Ovary (tissue), 9 donors: ENCODE data around the gene KIF5A. TPM values are rescaled to one million over a fixed set of nuclear protein-coding genes. Genes with fewer than 3 reads are reported as not detected.

Experiments
- DNase-seq, 5 donors: peaks; one replicate each; pipeline ENCODE4 v3.0.0-alpha.2; 2019 to 2020
- H3K27ac ChIP-seq, 2 donors: fragments of 200-600 bp; one replicate each; pipeline versions ENCODE4 v1.5.1 to v1.8.0; 2019 to 2022
- H3K27me3 ChIP-seq: fragments of 200-600 bp; one replicate; pipeline ENCODE4 v1.8.0; 2022
- H3K36me3 ChIP-seq: fragments of 200-600 bp; sonication (generic); one replicate; pipeline ENCODE4 v1.5.1; 2019
- H3K4me1 ChIP-seq: one replicate; pipeline ENCODE4 v1.8.1; 2013; ENCODE audit warnings: mild to moderate bottlenecking, moderate library complexity; ENCODE audit not compliant: insufficient read depth
- H3K4me3 ChIP-seq: fragments of 200-600 bp; sonication (generic); one replicate; pipeline ENCODE4 v1.5.1; 2017
- H3K9me3 ChIP-seq, 2 donors: fragments of 200-600 bp in 1 of 2; sonication (generic) in 1 of 2; one replicate each; pipeline versions ENCODE4 v1.5.1 to v1.8.1; 2013 to 2019; ENCODE audit warnings: mild to moderate bottlenecking in 1 of 2, moderate library complexity in 1 of 2
- CTCF ChIP-seq, 3 donors: fragments of 450-650 bp in 2 of 3; fragments of 200-600 bp in 1 of 3; IDR thresholded peaks; one replicate each; pipeline versions ENCODE4 v1.5.1 to v1.8.0; 2016 to 2022; ENCODE audit warnings: antibody characterized with exemption in 3 of 3, mild to moderate bottlenecking in 1 of 3
- EP300 ChIP-seq: sonication (generic); formaldehyde crosslinking; IDR thresholded peaks from one replicate; pipeline ENCODE4 v1.6.1; 2017; ENCODE audit warnings: antibody characterized with exemption
- POLR2A ChIP-seq: fragments of 450-650 bp; IDR thresholded peaks from one replicate; pipeline ENCODE4 v1.6.1; 2017; ENCODE audit warnings: antibody characterized with exemption, mild to moderate bottlenecking, moderate library complexity
- WGBS, 3 donors: extraction: QIAGEN DNeasy Blood & Tissue Kit in 1 of 3; methylation state at CpG; one replicate each; pipeline versions ENCODE4 v1.1.5 to v1.1.7; 2013 to 2017; 5-methylcytosine and 5-hydroxymethylcytosine counted together
- intact Hi-C, 4 donors: fragments of 100-400 bp; cut with DNase I; formaldehyde crosslinking; loops; one replicate each; pipeline versions ENCODE4 v1.11.0 to v1.15.1; 2022 to 2023
- polyA plus RNA-seq, 2 donors: library from polyadenylated mRNA; stranded (reverse); fragments of 200-250 nt in 1 of 2; fragments of 350-450 nt in 1 of 2; fragmentation: Illumina TruSeq in 1 of 2; extraction: RNeasy Lipid Tissue Mini Kit (QIAGEN cat#74804) in 1 of 2; gene quantifications; one replicate each; pipeline ENCODE4 v1.2.3, GENCODE V29; 2013 to 2014
- total RNA-seq, 7 donors: library from RNA; depleted of rRNA in 2 of 7; stranded (reverse); fragments of >200 nt in 2 of 7; fragmentation: NEBNext Ultra II Directional in 3 of 7; extraction: Animal tissue kit (Norgen Biotek cat#: 25700) in 3 of 7; gene quantifications; one replicate each; pipeline versions ENCODE4 v1.1.0 to v1.2.4, GENCODE V29; 2016 to 2023
- donor health status: DM: no; HTN: no; CAD: no; lungs with moderate emphysema.
- donor health status: DM: no; HTN: no; CAD: no.
- donor health status: Bipolar disorder and iron deficiency.
- donor health status: DM: yes; HTN: yes; CAD: no.
- donor health status: DM: no; HTN: no; CAD: no.
- donor health status: DM: yes; HTN: yes; CAD: no.

The KIF5A gene
- total and polyA plus RNA-seq, 9 donors, result 0.08 to 0.48 (median 0.30) TPM; not detected in 1

DNA sequence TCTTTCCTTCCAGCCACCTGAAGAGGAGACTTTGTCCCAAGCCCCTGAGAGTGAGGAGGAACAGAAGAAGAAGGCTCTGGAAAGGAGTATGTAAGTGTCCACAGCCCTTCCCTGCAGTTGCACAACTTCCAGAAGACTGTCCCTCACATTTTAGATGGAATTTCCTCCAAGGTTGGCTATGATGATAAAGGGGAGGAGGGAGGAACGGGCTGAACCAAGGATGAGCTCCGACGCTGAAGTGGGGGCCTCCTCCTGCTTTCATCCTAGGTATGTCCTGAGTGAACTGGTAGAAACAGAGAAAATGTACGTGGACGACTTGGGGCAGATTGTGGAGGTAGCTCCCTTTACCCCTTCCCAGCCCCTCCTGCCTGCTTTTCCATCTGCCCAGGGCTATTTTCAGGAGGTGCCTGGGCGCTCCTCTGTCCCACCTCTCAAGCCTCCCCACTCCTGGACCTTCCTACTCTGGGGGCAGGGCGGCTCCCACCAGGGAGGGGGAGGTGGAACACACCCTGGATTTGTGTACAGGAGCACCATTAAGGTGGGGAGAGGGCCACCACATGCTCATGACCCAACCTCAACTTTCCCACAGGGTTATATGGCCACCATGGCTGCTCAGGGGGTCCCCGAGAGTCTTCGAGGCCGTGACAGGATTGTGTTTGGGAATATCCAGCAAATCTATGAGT lies 63.7 kb downstream of the KIF5A start:
- no peak overlapping the region for H3K27ac ChIP-seq

GRCh38 chr12:57614178-57614947 lies 64.5 kb downstream of the KIF5A start:
- Histone ChIP-seq H3K9me3 (no peaks in the 10 kb centered on the region), H3K4me3 (no peak overlapping the region), H3K27ac (no peak overlapping the region)

More for the DNA sequence above, 63.7 kb downstream of the KIF5A start:
- intact Hi-C loops, result loop anchor here in 1 of 4 donors (5.0 kb wide), 1 partner anchor 91 kb away; the partner anchor contains the start of genes DDIT3 and MBD6
- TF ChIP-seq POLR2A, result no peak
- no peaks in the 10 kb centered on the region for H3K9me3 ChIP-seq
- H3K4me1 ChIP-seq, result peaks cover 3% of the 10 kb centered on the region
- H3K36me3 ChIP-seq, result no peaks in the 10 kb centered on the region
- no peaks in the 10 kb centered on the region for H3K27me3 ChIP-seq
- H3K4me3 ChIP-seq, result no peak overlapping the region
- no peak for DNase-seq
- 74 to 79% (median 76%) methylated on average over 10 of the region's 10 CpGs for WGBS, 3 donors

GRCh38 chr12:57614948-57615500 lies 65.2 kb downstream of the KIF5A start:
- TF ChIP-seq POLR2A (no peak), EP300 (no peak), CTCF (IDR thresholded peaks at IDR 0.05) (no peak)
- DNase-seq, result no peak
- Histone ChIP-seq H3K4me1 (peaks cover 3% of the 10 kb centered on the region), H3K36me3 (no peaks in the 10 kb centered on the region), H3K27me3 (no peaks in the 10 kb centered on the region), H3K27ac (no peak overlapping the region), H3K9me3 (no peaks in the 10 kb centered on the region), H3K4me3 (no peak overlapping the region)
- WGBS, 3 donors, result 78 to 83% (median 80%) methylated on average over 11 of the region's 11 CpGs
- intact Hi-C loops, result loop anchor here in 1 of 4 donors (5.0 kb wide), 1 partner anchor 93 kb away; the partner anchor contains the start of genes DDIT3 and MBD6

More at GRCh38 chr12:57614178-57614947, 64.5 kb downstream of the KIF5A start:
- no peaks in the 10 kb centered on the region for H3K27me3 ChIP-seq
- peaks cover 3% of the 10 kb centered on the region for H3K4me1 ChIP-seq
- H3K36me3 ChIP-seq, result no peaks in the 10 kb centered on the region
- no peak for DNase-seq
- WGBS, 3 donors, result 58 to 63% (median 61%) methylated on average over 14 of the region's 14 CpGs
- no peak for TF ChIP-seq EP300
- TF ChIP-seq POLR2A, result no peak
- no peak for TF ChIP-seq CTCF (IDR thresholded peaks at IDR 0.05)
- intact Hi-C loops, result loop anchor here in 1 of 4 donors (5.0 kb wide), 1 partner anchor 92 kb away; the partner anchor contains the start of genes DDIT3 and MBD6

- no peaks in the 10 kb centered on the region for H3K27me3 ChIP-seq
- 77 to 81% (median 78%) methylated on average over 5 of the region's 5 CpGs for WGBS, 3 donors
- H3K36me3 ChIP-seq, result no peaks in the 10 kb centered on the region
- DNase-seq, result no peak
- TF ChIP-seq EP300 (no peak), POLR2A (no peak), CTCF (IDR thresholded peaks at IDR 0.05) (no peak)
- intact Hi-C loops, result no loop called here
- H3K9me3 ChIP-seq, result no peaks in the 10 kb centered on the region
- H3K4me3 ChIP-seq, result no peak overlapping the region
- H3K27ac ChIP-seq, result no peak overlapping the region
- H3K4me1 ChIP-seq, result peaks cover 3% of the 10 kb centered on the region
These were observed 65.8 kb downstream of the KIF5A start for GRCh38 chr12:57615637-57616036.
